ENCODE measurements around the gene CZIB.

- no peak for TF ChIP-seq POLR2A (IDR thresholded peaks at IDR 0.05; ENCODE audit: extremely low read depth, insufficient read length)
- no peak for TF ChIP-seq CTCF (IDR thresholded peaks at IDR 0.05; ENCODE audit: low read depth, low read length)
- TF ChIP-seq MAX (IDR thresholded peaks at IDR 0.05; ENCODE audit: low read depth, low read length) = no peak
Observed at GRCh38 chr1:53249706-53250105, 29.3 kb upstream of the CZIB start.

All from NB4 (cell line).